ENCODE measurements around the gene TLCD3B.

Gene TLCD3B

DNA sequence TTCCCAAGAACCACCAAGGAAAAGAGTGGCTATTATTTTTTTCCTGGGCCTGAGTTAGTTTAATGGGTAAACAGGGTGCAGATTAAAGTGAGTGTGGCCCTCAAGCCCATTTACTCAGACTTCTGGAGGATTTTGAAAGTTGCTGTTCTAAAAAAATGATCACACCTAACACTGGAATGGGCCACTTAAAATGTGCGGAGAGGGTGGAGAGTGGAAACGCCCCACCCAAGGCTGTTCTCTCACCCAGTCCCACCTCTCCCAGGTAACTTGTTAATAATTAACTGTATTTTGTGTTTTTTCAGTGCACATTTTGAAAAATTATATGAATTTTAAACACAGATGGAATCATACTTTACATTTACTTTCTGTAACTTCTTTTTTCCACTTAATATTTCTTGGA is 41.0 kb downstream of the TLCD3B start:
- no peak for DNase-seq (ENCODE audit: low read depth in 1 of 2, low spot score in 1 of 2)

GRCh38 chr16:29989111-29989858 is 41.8 kb downstream of the TLCD3B start:
- no peak for DNase-seq (ENCODE audit: low read depth in 1 of 2, low spot score in 1 of 2)

- no peak for DNase-seq (ENCODE audit: low read depth in 1 of 2, low spot score in 1 of 2)
Observed at GRCh38 chr16:29988346-29989075, 42.6 kb downstream of the TLCD3B start.

DNA sequence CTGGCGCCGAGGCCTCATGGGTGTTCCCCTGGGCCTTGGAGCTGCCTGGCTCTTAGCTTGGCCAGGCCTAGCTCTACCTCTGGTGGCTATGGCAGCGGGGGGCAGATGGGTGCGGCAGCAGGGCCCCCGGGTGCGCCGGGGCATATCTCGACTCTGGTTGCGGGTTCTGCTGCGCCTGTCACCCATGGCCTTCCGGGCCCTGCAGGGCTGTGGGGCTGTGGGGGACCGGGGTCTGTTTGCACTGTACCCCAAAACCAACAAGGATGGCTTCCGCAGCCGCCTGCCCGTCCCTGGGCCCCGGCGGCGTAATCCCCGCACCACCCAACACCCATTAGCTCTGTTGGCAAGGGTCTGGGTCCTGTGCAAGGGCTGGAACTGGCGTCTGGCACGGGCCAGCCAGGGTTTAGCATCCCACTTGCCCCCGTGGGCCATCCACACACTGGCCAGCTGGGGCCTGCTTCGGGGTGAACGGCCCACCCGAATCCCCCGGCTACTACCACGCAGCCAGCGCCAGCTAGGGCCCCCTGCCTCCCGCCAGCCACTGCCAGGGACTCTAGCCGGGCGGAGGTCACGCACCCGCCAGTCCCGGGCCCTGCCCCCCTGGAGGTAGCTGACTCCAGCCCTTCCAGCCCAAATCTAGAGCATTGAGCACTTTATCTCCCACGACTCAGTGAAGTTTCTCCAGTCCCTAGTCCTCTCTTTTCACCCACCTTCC is 43.5 kb downstream of the TLCD3B start:
- no peak for DNase-seq (ENCODE audit: low read depth in 1 of 2, low spot score in 1 of 2)

DNA sequence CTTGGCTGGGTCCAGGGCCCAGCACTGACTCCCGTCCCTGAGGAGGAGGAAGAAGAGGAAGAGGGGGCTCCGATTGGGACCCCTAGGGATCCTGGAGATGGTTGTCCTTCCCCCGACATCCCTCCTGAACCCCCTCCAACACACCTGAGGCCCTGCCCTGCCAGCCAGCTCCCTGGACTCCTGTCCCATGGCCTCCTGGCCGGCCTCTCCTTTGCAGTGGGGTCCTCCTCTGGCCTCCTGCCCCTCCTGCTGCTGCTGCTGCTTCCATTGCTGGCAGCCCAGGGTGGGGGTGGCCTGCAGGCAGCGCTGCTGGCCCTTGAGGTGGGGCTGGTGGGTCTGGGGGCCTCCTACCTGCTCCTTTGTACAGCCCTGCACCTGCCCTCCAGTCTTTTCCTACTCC is 44.1 kb downstream of the TLCD3B start:
- DNase-seq (ENCODE audit: low read depth in 1 of 2, low spot score in 1 of 2), result no peak

DNA sequence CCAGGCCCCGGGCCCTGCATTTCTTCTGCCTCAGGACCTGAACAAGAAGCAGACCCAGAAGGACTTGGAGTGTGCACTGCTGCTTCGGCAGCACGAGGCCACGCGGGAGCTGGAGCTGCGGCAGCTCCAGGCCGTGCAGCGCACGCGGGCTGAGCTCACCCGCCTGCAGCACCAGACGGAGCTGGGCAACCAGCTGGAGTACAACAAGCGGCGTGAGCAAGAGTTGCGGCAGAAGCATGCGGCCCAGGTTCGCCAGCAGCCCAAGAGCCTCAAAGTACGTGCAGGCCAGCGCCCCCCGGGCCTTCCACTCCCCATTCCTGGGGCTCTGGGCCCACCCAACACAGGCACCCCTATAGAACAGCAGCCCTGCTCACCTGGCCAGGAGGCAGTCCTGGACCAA is 44.8 kb downstream of the TLCD3B start:
- DNase-seq (ENCODE audit: low read depth in 1 of 2, low spot score in 1 of 2), result no peak

- DNase-seq (ENCODE audit: low read depth in 1 of 2, low spot score in 1 of 2), result no peak
Observed at GRCh38 chr16:29985271-29985811, 45.7 kb downstream of the TLCD3B start.

GRCh38 chr16:29984764-29985147 is 46.3 kb downstream of the TLCD3B start:
- DNase-seq (ENCODE audit: low read depth in 1 of 2, low spot score in 1 of 2), result no peak

- DNase-seq (ENCODE audit: low read depth in 1 of 2, low spot score in 1 of 2), result no peak
Observed at GRCh38 chr16:29984137-29984763, 46.8 kb downstream of the TLCD3B start.

GRCh38 chr16:29983420-29984136 is 47.5 kb downstream of the TLCD3B start:
- DNase-seq (ENCODE audit: low read depth in 1 of 2, low spot score in 1 of 2), result no peak

DNA sequence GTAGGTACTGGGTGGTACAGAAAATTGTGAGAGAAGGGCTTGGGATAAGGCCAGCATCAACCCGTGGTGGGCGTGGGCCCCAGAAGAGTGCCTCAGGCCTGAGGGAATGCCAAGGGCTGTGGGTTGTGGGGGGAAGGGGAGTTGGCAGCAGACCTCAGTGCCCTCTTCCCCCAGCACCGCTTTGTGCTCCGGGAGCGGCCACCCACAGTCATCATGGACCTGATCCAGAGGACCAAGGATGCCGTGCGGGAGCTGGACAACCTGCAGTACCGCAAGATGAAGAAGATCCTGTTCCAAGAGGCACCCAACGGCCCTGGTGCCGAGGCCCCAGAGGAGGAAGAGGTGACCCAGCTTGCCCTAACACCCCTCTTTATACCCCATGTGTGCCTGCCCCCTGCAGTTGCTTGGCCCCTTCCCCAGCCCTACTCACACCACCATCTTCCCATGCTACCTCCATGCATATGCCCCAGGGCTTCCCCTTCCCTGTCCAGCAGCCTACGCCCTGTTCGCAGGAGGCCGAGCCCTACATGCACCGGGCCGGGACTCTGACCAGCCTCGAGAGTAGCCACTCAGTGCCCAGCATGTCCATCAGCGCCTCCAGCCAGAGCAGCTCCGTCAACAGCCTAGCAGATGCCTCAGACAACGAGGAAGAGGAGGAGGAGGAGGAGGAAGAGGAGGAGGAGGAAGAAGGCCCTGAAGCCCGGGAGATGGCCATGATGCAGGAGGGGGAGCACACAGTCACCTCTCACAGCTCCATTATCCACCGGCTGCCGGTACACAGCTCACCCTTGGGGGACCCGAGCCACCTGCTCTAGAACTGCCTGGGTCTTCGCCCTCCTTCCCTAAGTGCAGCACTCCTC is 48.3 kb downstream of the TLCD3B start:
- no peak for DNase-seq (ENCODE audit: low read depth in 1 of 2, low spot score in 1 of 2)

- no peak for DNase-seq (ENCODE audit: low read depth in 1 of 2, low spot score in 1 of 2)
Observed at GRCh38 chr16:29978564-29979270, 52.4 kb downstream of the TLCD3B start.

- no peak for DNase-seq (ENCODE audit: low read depth in 1 of 2, low spot score in 1 of 2)
Observed at GRCh38 chr16:29978081-29978480, 53.0 kb downstream of the TLCD3B start.

GRCh38 chr16:29977063-29977825 is 53.8 kb downstream of the TLCD3B start:
- DNase-seq (ENCODE audit: low read depth in 1 of 2, low spot score in 1 of 2), result no peak

DNA sequence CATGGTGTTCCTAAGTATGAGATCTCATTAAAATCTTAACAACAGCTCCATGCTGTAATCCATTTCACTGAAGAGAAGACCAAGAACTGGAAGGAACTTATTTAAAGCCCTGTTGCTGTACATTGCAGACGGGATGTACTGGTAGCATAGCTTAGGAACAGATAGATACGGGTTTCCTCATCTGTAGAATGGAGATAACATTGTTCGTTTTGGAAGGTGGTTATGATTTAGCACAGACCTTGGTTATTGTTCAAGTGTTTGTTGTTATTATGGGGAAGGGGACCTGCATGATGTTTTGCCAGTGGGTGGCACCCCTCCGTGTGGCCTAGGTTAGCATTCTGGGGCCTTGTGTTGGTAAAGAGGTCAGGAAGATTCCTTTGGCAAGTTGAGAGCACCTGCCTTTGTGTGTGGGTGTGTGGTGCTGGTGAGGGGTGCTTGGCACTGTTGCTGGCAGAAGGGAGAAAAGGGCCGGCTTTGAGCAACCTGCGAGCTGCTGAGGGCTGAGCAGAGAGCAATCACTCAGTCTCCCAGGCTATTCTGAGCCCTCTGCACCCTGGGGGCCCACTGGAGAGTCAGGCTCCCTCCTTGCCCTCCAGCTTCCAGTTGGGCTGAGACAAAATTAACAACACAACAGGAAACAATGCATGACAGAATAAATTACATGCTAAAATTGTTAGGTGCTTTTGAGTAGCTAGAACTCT is 55.1 kb downstream of the TLCD3B start:
- DNase-seq (ENCODE audit: low read depth in 1 of 2, low spot score in 1 of 2), result no peak

GRCh38 chr16:29975134-29975538 is 55.9 kb downstream of the TLCD3B start:
- DNase-seq (ENCODE audit: low read depth in 1 of 2, low spot score in 1 of 2), result no peak

Measured in activated CD4-positive, alpha-beta T cell treated with anti-CD3 and anti-CD28 coated beads, Interleukin-2, amount 50 U/mL, for 24 hours (primary cell).